ENCODE measurements around the gene EIF4B. TPM values are rescaled to one million over a fixed set of nuclear protein-coding genes. Genes with fewer than 3 reads are reported as not detected.

EIF4B gene
- total RNA-seq, 1 experiment from 2014 or later: 713 TPM

DNA sequence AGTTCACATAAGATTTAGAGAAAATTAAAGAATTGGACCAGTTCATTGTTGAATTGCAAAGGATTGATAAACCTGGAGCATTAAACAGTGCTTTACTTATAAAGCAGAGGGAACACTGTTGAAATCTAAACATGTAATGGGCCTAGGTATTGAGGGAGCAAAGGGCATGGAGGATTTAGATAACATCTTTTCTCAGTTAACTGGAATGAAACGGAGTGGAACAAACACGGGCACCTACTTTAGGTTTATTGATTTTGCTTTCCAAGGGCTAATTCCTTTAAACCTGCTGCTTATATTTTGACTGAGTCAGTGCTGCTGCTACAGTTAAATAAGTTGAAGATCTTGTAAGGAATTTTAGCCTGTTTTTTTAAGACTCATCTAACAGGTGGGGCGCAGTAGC lies 5.6 kb downstream of the EIF4B start:
- no peak overlapping the region for H3K4ac ChIP-seq (ENCODE audit: low read depth, low read length)
- H2BK5ac ChIP-seq (ENCODE audit: insufficient read length, low read length): no peak overlapping the region
- H3K18ac ChIP-seq (ENCODE audit: insufficient read length, low read depth, low read length): no peak overlapping the region
- Mint-ChIP-seq H3K4me3 (no peak overlapping the region), H3K27me3 (ENCODE audit: low read depth) (no peaks in the 10 kb centered on the region), H3K27ac (peak overlapping the region; percentile 5 to 72 (median 23); a peak in 5 of 7 replicates), H3K9me3 (peaks cover 0 to 2% of the 10 kb centered on the region in 2 experiments; a peak in 1 of 5 replicates), H3K4me1 (peaks cover 25 to 36% of the 10 kb centered on the region in 2 experiments), H3K36me3 (ENCODE audit: insufficient read depth in 1 of 3, low read depth in 3 of 3) (peaks cover 53 to 77% (median 55%) of the 10 kb centered on the region in 3 experiments)
- H2BK20ac ChIP-seq (ENCODE audit: low read depth, low read length, poor library complexity, severe bottlenecking): no peak overlapping the region
- no peaks in the 10 kb centered on the region for H4K20me1 ChIP-seq (ENCODE audit: control insufficient read depth, insufficient read depth, insufficient read length)
- DNase-seq: no peak
- H4K5ac ChIP-seq (ENCODE audit: insufficient read length, low read depth, low read length): no peak overlapping the region
- H3K9ac ChIP-seq (ENCODE audit: extremely low read depth, insufficient read length, low read length): no peak overlapping the region
- H3K14ac ChIP-seq (ENCODE audit: insufficient read depth, low read length): no peak overlapping the region
- H2AFZ ChIP-seq (ENCODE audit: low read length): no peak overlapping the region
- H3K9me3 ChIP-seq (ENCODE audit: control insufficient read depth, low read depth, low read length): no peaks in the 10 kb centered on the region
- no peak overlapping the region for H2BK120ac ChIP-seq (ENCODE audit: low read depth, low read length, poor library complexity, severe bottlenecking)
- H4K8ac ChIP-seq (replicated peaks; ENCODE audit: insufficient read length, low read depth, low read length): no peak overlapping the region
- H3T11ph ChIP-seq (ENCODE audit: low read length): no peak overlapping the region
- H3K4me1 ChIP-seq (ENCODE audit: insufficient read depth, low read length): peaks cover 3% of the 10 kb centered on the region; the same call in 1 of the 2 replicates
- no peaks in the 10 kb centered on the region for H3K79me1 ChIP-seq (ENCODE audit: insufficient read depth, low read depth, low read length, poor library complexity, severe bottlenecking)
- TF ChIP-seq CTCF (conservative IDR thresholded peaks at IDR 0.05): no peak
- H3K27ac ChIP-seq (ENCODE audit: insufficient read length, low read depth, low read length): no peak overlapping the region
- H3K23me2 ChIP-seq (ENCODE audit: insufficient read length, low read depth, low read length, poor library complexity, severe bottlenecking): peaks cover 3% of the 10 kb centered on the region
- H2BK12ac ChIP-seq (ENCODE audit: insufficient read length, low read depth, low read length): no peak overlapping the region
- H4K91ac ChIP-seq (ENCODE audit: insufficient read length, low read depth, low read length): no peak overlapping the region
- no peaks in the 10 kb centered on the region for H3K27me3 ChIP-seq (ENCODE audit: insufficient read depth, low read length)
- H3K4me2 ChIP-seq (ENCODE audit: insufficient read depth, insufficient read length, low read length): no peak overlapping the region
- WGBS (ENCODE audit: extremely low coverage, insufficient read length, low lambda C conversion rate): no CpG with 5 or more reads among the region's 3 CpGs
- no peak overlapping the region for H3K23ac ChIP-seq (ENCODE audit: insufficient read length, low read depth, low read length)
- peaks cover 73% of the 10 kb centered on the region for H3K79me2 ChIP-seq (ENCODE audit: insufficient read depth, low read length)
- no peak overlapping the region for H2BK15ac ChIP-seq (ENCODE audit: low read depth, low read length)
- no peak overlapping the region for H3K56ac ChIP-seq (ENCODE audit: insufficient read length, low read depth, low read length)
- H2AK5ac ChIP-seq (ENCODE audit: insufficient read length, low read length): no peak overlapping the region
